ENCODE data around the gene RNF44. TPM values are rescaled to one million over a fixed set of nuclear protein-coding genes. Genes with fewer than 3 reads are reported as not detected.

The RNF44 gene
- total and polyA plus RNA-seq, 2 of the 13 experiments (the other 11 are each of a cell fraction or from before 2014, with no cell fraction given), result 9.2 to 16.8 TPM

- TF ChIP-seq ZNF318 (CRISPR knock-in tag; IDR thresholded peaks at IDR 0.05), result no peak
- TF ChIP-seq TEF (CRISPR knock-in tag; IDR thresholded peaks at IDR 0.05), result no peak
- TF ChIP-seq CSRNP2 (CRISPR knock-in tag; conservative IDR thresholded peaks at IDR 0.05; ENCODE audit: low read depth), result no peak
- no peak for TF ChIP-seq GPN1 (CRISPR knock-in tag; IDR thresholded peaks at IDR 0.05; ENCODE audit: borderline replicate concordance)
- TF ChIP-seq ZNF790 (CRISPR knock-in tag; IDR thresholded peaks at IDR 0.05; ENCODE audit: borderline replicate concordance), result no peak
- peak; percentile 27; the same call in 1 of the 2 replicates for TF ChIP-seq ZBED4 (CRISPR knock-in tag; IDR thresholded peaks at IDR 0.05; ENCODE audit: borderline replicate concordance)
- TF ChIP-seq TOPORS (CRISPR knock-in tag; IDR thresholded peaks at IDR 0.05), result no peak
- TF ChIP-seq HIVEP1 (CRISPR knock-in tag; IDR thresholded peaks at IDR 0.05), result 0 out of 2 replicates have a peak, but pooled peaks have one; percentile 40
- TF ChIP-seq ZFP82 (CRISPR knock-in tag; IDR thresholded peaks at IDR 0.05; ENCODE audit: borderline replicate concordance), result 0 out of 2 replicates have a peak, but pooled peaks have one; percentile 44
- no peak for TF ChIP-seq SOX13 (IDR thresholded peaks at IDR 0.05)
- TF ChIP-seq SOX13 (CRISPR knock-in tag; conservative IDR thresholded peaks at IDR 0.05 in 1 of 2, IDR thresholded peaks at IDR 0.05 in 1 of 2), result no peak
- no peak for TF ChIP-seq MTF1 (CRISPR knock-in tag; IDR thresholded peaks at IDR 0.05)
- TF ChIP-seq RBM39 (IDR thresholded peaks at IDR 0.05; ENCODE audit: low read depth, low read length, poor library complexity, severe bottlenecking), result peak; percentile 51
- TF ChIP-seq ZMYM3 (CRISPR knock-in tag; IDR thresholded peaks at IDR 0.05), result peak; percentile 75; the same call in 1 of the 2 replicates
Measured at GRCh38 chr5:176537554-176538229, 490 bp upstream of the RNF44 start (continued).

Data from HepG2 (cell line).